Measurements from ENCODE around the gene SMLR1. TPM values are rescaled to one million over a fixed set of nuclear protein-coding genes. Genes with fewer than 3 reads are reported as not detected.

SMLR1 gene
- total RNA-seq: not detected

DNA sequence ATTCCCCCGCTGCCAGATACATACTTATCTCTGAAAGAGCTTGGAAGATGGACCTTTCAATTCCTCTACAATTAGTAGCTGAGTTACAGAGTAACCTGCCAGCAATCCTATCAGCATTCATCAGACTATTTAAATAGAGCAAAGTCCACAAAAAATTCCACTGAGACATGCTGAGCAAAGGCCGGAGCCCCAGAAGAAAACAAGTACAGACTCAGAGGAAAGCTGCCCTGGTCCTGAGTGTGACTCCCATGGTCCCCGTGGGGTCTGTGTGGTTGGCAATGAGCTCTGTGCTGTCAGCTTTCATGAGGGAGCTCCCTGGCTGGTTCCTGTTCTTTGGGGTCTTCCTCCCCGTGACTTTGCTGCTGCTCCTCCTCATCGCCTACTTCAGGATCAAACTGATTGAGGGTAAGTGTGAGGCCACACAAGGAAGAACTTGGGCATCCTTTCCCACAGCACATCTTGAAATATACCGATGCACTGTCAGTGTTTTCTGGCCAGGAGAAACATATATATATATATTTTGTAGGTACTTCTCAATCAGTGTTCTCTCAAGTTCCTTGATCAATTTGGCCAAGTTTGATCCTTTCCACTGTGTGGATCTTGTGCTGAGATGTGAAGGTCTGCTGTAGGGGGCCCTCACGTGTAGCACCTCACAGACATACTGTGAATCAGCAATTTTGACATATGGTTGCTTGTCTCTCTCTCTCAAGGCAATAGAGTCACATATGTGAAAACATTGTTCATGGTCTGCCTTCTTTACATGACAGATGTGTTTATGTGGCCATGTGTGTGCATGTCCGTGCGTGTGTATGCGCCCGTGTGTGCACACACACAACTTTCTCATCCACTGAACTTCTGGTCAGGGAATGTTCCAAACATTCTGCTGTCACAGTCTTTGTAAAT, at the start of gene SMLR1:
TSS of gene SMLR1 (plus strand) at position 160 of the 903 bp plus-strand sequence. CDS start at position 168, 8 bp downstream.
- no peaks in the 10 kb centered on the region for H3K36me3 ChIP-seq
- H3K27ac ChIP-seq: no peak within 1 kb of the TSS
- no peak within 1 kb of the TSS for H3K4me3 ChIP-seq
- intact Hi-C loops (cut with DNase I; ENCODE audit: low total_unique reads): no loop called here
- 71 to 88% methylated on average over 4 to 11 of the region's 11 CpGs for WGBS, 2 donors (ENCODE audit: low coverage in 1 of 2)
- no peaks in the 10 kb centered on the region for H3K4me1 ChIP-seq
- in situ Hi-C loops (cut with MboI; ENCODE audit: low pct_ligation_motif_present in 1 of 4, low pct_unique_long_range_greater_than_20kb in 1 of 4, low sequenced_read_pairs in 3 of 4): no loop called here
- no peaks in the 10 kb centered on the region for H3K27me3 ChIP-seq
- no peaks in the 10 kb centered on the region for H3K9me3 ChIP-seq
- DNase-seq: no peak
- TF ChIP-seq POLR2AphosphoS5 (IDR thresholded peaks at IDR 0.05) (no peak), POLR2A (IDR thresholded peaks at IDR 0.05) (no peak), EP300 (IDR thresholded peaks at IDR 0.05; ENCODE audit: low read depth) (no peak)
- TF ChIP-seq, protein P1, sequence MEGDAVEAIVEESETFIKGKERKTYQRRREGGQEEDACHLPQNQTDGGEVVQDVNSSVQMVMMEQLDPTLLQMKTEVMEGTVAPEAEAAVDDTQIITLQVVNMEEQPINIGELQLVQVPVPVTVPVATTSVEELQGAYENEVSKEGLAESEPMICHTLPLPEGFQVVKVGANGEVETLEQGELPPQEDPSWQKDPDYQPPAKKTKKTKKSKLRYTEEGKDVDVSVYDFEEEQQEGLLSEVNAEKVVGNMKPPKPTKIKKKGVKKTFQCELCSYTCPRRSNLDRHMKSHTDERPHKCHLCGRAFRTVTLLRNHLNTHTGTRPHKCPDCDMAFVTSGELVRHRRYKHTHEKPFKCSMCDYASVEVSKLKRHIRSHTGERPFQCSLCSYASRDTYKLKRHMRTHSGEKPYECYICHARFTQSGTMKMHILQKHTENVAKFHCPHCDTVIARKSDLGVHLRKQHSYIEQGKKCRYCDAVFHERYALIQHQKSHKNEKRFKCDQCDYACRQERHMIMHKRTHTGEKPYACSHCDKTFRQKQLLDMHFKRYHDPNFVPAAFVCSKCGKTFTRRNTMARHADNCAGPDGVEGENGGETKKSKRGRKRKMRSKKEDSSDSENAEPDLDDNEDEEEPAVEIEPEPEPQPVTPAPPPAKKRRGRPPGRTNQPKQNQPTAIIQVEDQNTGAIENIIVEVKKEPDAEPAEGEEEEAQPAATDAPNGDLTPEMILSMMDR (IDR thresholded peaks at IDR 0.05): no peak

DNA sequence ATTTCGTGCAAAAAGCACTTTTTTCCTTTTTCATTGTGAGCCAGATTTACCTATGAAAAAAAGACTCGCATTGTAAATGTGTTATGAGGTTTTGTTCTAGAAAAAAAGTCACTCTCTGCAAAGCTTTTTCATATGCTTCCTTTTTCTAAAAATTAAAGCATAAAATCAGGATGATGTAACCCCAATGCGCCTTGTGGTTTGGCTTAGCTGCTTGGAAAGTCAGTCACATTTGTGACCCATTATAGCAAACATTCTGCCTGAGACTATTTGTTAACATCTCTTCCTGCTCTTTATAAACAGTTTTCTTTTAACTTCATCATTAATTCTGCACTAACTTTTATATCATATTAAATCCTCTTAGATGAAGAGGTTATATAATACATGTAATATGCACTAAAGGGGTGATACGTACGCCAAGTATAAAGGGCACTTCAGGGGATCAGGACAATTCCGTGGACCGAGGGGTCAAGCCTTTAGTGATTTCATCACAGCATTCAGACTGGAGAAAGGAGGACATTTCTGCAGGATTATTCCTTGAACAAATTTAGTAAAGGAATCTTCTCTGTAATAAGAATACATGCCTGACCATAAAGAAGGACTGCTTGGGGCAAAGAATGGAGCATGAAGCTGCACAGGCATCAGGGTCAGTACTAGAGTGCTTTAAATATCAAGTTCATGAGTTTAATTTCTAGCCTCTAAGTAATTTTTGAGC, 48.1 kb upstream of the SMLR1 start:
- no peak for DNase-seq
- WGBS, 2 donors (ENCODE audit: low coverage in 1 of 2): 65 to 66% methylated on average over 7 of the region's 7 CpGs
- H3K4me3 ChIP-seq: no peak overlapping the region
- no peaks in the 10 kb centered on the region for H3K36me3 ChIP-seq
- TF ChIP-seq, protein P1 (IDR thresholded peaks at IDR 0.05): no peak
- no peak for TF ChIP-seq POLR2A (IDR thresholded peaks at IDR 0.05)
- TF ChIP-seq EP300 (IDR thresholded peaks at IDR 0.05; ENCODE audit: low read depth): no peak
- TF ChIP-seq POLR2AphosphoS5 (IDR thresholded peaks at IDR 0.05): peak in 2 of 3 donors; percentile 8 to 16
- in situ Hi-C loops (cut with MboI; ENCODE audit: low pct_ligation_motif_present in 1 of 4, low pct_unique_long_range_greater_than_20kb in 1 of 4, low sequenced_read_pairs in 3 of 4) (no loop called here), intact Hi-C loops (cut with DNase I; ENCODE audit: low total_unique reads) (no loop called here)
- peak overlapping the region in 3 of 4 donors; percentile 23 to 46 (median 42) for H3K27ac ChIP-seq
- H3K9me3 ChIP-seq: no peaks in the 10 kb centered on the region
- H3K4me1 ChIP-seq: peaks cover 0 to 10% (median 1%) of the 10 kb centered on the region in 4 donors
- H3K27me3 ChIP-seq: no peaks in the 10 kb centered on the region

GRCh38 chr6:130779658-130780033, 47.6 kb upstream of the SMLR1 start:
- TF ChIP-seq EP300 (IDR thresholded peaks at IDR 0.05; ENCODE audit: low read depth) (no peak), POLR2A (IDR thresholded peaks at IDR 0.05) (no peak), POLR2AphosphoS5 (IDR thresholded peaks at IDR 0.05) (peak in 1 of 3 donors; percentile 8)
- TF ChIP-seq, protein P1 (IDR thresholded peaks at IDR 0.05): no peak
- in situ Hi-C loops (cut with MboI; ENCODE audit: low pct_ligation_motif_present in 1 of 4, low pct_unique_long_range_greater_than_20kb in 1 of 4, low sequenced_read_pairs in 3 of 4) (no loop called here), intact Hi-C loops (cut with DNase I; ENCODE audit: low total_unique reads) (no loop called here)
- Histone ChIP-seq H3K9me3 (no peaks in the 10 kb centered on the region), H3K36me3 (no peaks in the 10 kb centered on the region), H3K4me1 (peaks cover 0 to 10% (median 1%) of the 10 kb centered on the region in 4 donors), H3K27ac (peak overlapping the region in 3 of 4 donors; percentile 23 to 46 (median 42)), H3K27me3 (no peaks in the 10 kb centered on the region), H3K4me3 (no peak overlapping the region)
- no peak for DNase-seq
- WGBS, 2 donors (ENCODE audit: low coverage in 1 of 2): 45 to 46% methylated on average over 3 to 4 of the region's 4 CpGs

DNA sequence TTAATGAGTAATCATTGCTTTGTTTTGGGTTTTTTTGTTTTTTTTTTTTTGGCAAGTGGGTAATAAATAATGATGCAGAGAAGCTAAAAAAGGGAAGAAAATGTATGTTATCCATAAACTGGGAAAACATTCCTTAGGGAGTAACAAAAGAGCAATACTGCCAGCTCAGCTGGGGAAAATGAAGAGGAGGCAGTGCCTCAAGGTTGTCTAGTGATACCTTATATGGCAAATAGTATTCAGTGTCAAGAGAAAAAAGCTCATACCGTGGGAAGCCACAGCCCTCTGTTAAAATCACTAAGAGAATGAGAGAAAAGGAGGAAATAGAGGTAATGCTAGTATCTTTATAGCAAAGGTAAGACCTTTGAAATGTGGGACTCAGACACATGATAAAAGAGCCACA, 47.1 kb upstream of the SMLR1 start:
- H3K36me3 ChIP-seq: no peaks in the 10 kb centered on the region
- in situ Hi-C loops (cut with MboI; ENCODE audit: low pct_ligation_motif_present in 1 of 4, low pct_unique_long_range_greater_than_20kb in 1 of 4, low sequenced_read_pairs in 3 of 4) (no loop called here), intact Hi-C loops (cut with DNase I; ENCODE audit: low total_unique reads) (no loop called here)
- peaks cover 0 to 10% (median 1%) of the 10 kb centered on the region in 4 donors for H3K4me1 ChIP-seq
- no peak for TF ChIP-seq POLR2A (IDR thresholded peaks at IDR 0.05)
- WGBS, 2 donors (ENCODE audit: low coverage in 1 of 2): 36 to 42% methylated on average over 1 of the region's 1 CpG
- no peaks in the 10 kb centered on the region for H3K27me3 ChIP-seq
- no peak for DNase-seq
- peak overlapping the region in 1 of 4 donors; percentile 23 for H3K27ac ChIP-seq
- H3K4me3 ChIP-seq: no peak overlapping the region
- H3K9me3 ChIP-seq: no peaks in the 10 kb centered on the region

Measured in transverse colon (tissue), 4 donors.